ENCODE data around the gene CACNG8. TPM values are rescaled to one million over a fixed set of nuclear protein-coding genes. Genes with fewer than 3 reads are reported as not detected.

CACNG8 gene
- total RNA-seq, 1 donor from 2014 or later, result 3.2 TPM

GRCh38 chr19:54026656-54027055 is 63.9 kb downstream of the CACNG8 start:
- Mint-ChIP-seq H3K27me3 (ENCODE audit: low read depth, unreplicated experiment) (peaks cover 18% of the 10 kb centered on the region), H3K4me1 (ENCODE audit: low read depth, unreplicated experiment) (peaks cover 2% of the 10 kb centered on the region), H3K9me3 (ENCODE audit: unreplicated experiment) (peaks cover 2% of the 10 kb centered on the region), H3K36me3 (ENCODE audit: low read depth, unreplicated experiment) (no peaks in the 10 kb centered on the region), H3K27ac (ENCODE audit: unreplicated experiment) (no peak overlapping the region), H3K4me3 (ENCODE audit: unreplicated experiment) (no peak overlapping the region)
- no peaks in the 10 kb centered on the region for H3K27me3 ChIP-seq (ENCODE audit: insufficient read depth, low read length)
- TF ChIP-seq EZH2 (IDR thresholded peaks at IDR 0.05; ENCODE audit: insufficient read depth, low read length), result no peak
- no peak for TF ChIP-seq CTCF (IDR thresholded peaks at IDR 0.05; ENCODE audit: insufficient read depth, low read depth, low read length)
- FAIRE-seq (no peak), DNase-seq (ENCODE audit: low read depth) (no peak)
- no peak overlapping the region for H2AFZ ChIP-seq (ENCODE audit: low read depth, low read length)
- H3K9me3 ChIP-seq (ENCODE audit: insufficient read depth, low read depth, low read length), result no peaks in the 10 kb centered on the region
- no peaks in the 10 kb centered on the region for H4K20me1 ChIP-seq (ENCODE audit: insufficient read depth, low read length)
- no peaks in the 10 kb centered on the region for H3K36me3 ChIP-seq (ENCODE audit: insufficient read depth, low read length)
- no peak overlapping the region for H3K9ac ChIP-seq (ENCODE audit: low read length)
- H3K79me2 ChIP-seq (ENCODE audit: insufficient read depth, low read length), result no peaks in the 10 kb centered on the region
- H3K4me3 ChIP-seq (ENCODE audit: insufficient read depth, low read depth, low read length), result no peak overlapping the region
- no peak overlapping the region for H3K4me2 ChIP-seq (ENCODE audit: low read length)
- H3K27ac ChIP-seq (ENCODE audit: low read depth, low read length), result no peak overlapping the region
- H3K4me1 ChIP-seq (ENCODE audit: insufficient read depth, low read length), result peaks cover 2% of the 10 kb centered on the region

- H3K36me3 ChIP-seq (ENCODE audit: insufficient read depth, low read length), result no peaks in the 10 kb centered on the region
- H3K4me3 Mint-ChIP-seq (ENCODE audit: unreplicated experiment), result no peak overlapping the region
These were observed 66.6 kb downstream of the CACNG8 start for GRCh38 chr19:54029301-54029700.

More at GRCh38 chr19:54029301-54029700, 66.6 kb downstream of the CACNG8 start:
- Histone ChIP-seq H3K4me3 (ENCODE audit: insufficient read depth, low read depth, low read length) (no peak overlapping the region), H3K9ac (ENCODE audit: low read length) (no peak overlapping the region), H3K4me2 (ENCODE audit: low read length) (no peak overlapping the region), H3K27ac (ENCODE audit: low read depth, low read length) (no peak overlapping the region), H3K9me3 (ENCODE audit: insufficient read depth, low read depth, low read length) (no peaks in the 10 kb centered on the region), H4K20me1 (ENCODE audit: insufficient read depth, low read length) (no peaks in the 10 kb centered on the region), H3K27me3 (ENCODE audit: insufficient read depth, low read length) (no peaks in the 10 kb centered on the region), H3K79me2 (ENCODE audit: insufficient read depth, low read length) (no peaks in the 10 kb centered on the region), H2AFZ (ENCODE audit: low read depth, low read length) (no peak overlapping the region), H3K4me1 (ENCODE audit: insufficient read depth, low read length) (no peaks in the 10 kb centered on the region)
- Mint-ChIP-seq H3K27ac (ENCODE audit: unreplicated experiment) (no peak overlapping the region), H3K27me3 (ENCODE audit: low read depth, unreplicated experiment) (peaks cover 14% of the 10 kb centered on the region), H3K4me1 (ENCODE audit: low read depth, unreplicated experiment) (no peaks in the 10 kb centered on the region), H3K9me3 (ENCODE audit: unreplicated experiment) (peaks cover 1% of the 10 kb centered on the region), H3K36me3 (ENCODE audit: low read depth, unreplicated experiment) (no peaks in the 10 kb centered on the region)
- DNase-seq (ENCODE audit: low read depth) (no peak), FAIRE-seq (no peak)
- no peak for TF ChIP-seq EZH2 (IDR thresholded peaks at IDR 0.05; ENCODE audit: insufficient read depth, low read length)
- TF ChIP-seq CTCF (IDR thresholded peaks at IDR 0.05; ENCODE audit: insufficient read depth, low read depth, low read length), result no peak
